Heart left ventricle (tissue), 16 donors: ENCODE measurements around the gene BIN2. TPM values are rescaled to one million over a fixed set of nuclear protein-coding genes. Genes with fewer than 3 reads are reported as not detected.
A peak's percentile ranks its signal among the peaks of the same experiment; 100 is the strongest.

Source experiments
- ATAC-seq, 4 donors: fragments of 200-7000 bp; cut with Tn5 transposase; one replicate each; pipeline ENCODE4 v1.9.1; 2020 to 2022; ENCODE audit warnings: moderate library complexity in 4 of 4, mild to moderate bottlenecking in 3 of 4, moderate number of reproducible peaks in 1 of 4
- DNase-seq, 5 donors: peaks; one replicate each; pipeline ENCODE4 v3.0.0-alpha.2; 2020
- H3K27ac ChIP-seq, 12 donors: fragments of 200-600 bp; sonication (generic) in 4 of 12; one replicate each; pipeline versions ENCODE4 v1.5.0 to v1.8.0; 2016 to 2022; ENCODE audit warnings: mild to moderate bottlenecking in 2 of 12
- H3K27me3 ChIP-seq, 9 donors: fragments of 200-600 bp; sonication (generic) in 2 of 9; one replicate each; pipeline versions ENCODE4 v1.5.1 to v1.8.0; 2016 to 2022; ENCODE audit warnings: mild to moderate bottlenecking in 3 of 9
- H3K36me3 ChIP-seq, 9 donors: fragments of 200-600 bp; sonication (generic) in 2 of 9; one replicate each; pipeline versions ENCODE4 v1.5.0 to v1.8.0; 2018 to 2022; ENCODE audit warnings: mild to moderate bottlenecking in 2 of 9
- H3K4me1 ChIP-seq, 12 donors: fragments of 200-600 bp; sonication (generic) in 4 of 12; one replicate each; pipeline versions ENCODE4 v1.5.0 to v1.8.0; 2016 to 2022; ENCODE audit warnings: mild to moderate bottlenecking in 3 of 12
- H3K4me3 ChIP-seq, 12 donors: fragments of 200-600 bp; sonication (generic) in 4 of 12; one replicate each; pipeline versions ENCODE4 v1.5.0 to v1.8.0; 2017 to 2022; ENCODE audit warnings: mild to moderate bottlenecking in 9 of 12, moderate library complexity in 4 of 12
- H3K9me3 ChIP-seq, 12 donors: fragments of 200-600 bp; sonication (generic) in 4 of 12; one replicate each; pipeline versions ENCODE4 v1.5.0 to v1.8.0; 2016 to 2022; ENCODE audit warnings: mild to moderate bottlenecking in 1 of 12
- CTCF ChIP-seq, 12 donors: fragments of 200-600 bp; sonication (generic) in 4 of 12; IDR thresholded peaks; one replicate each; pipeline versions ENCODE4 v1.5.0 to v1.8.0; 2018 to 2022; ENCODE audit warnings: antibody characterized with exemption in 12 of 12, mild to moderate bottlenecking in 5 of 12
- POLR2A ChIP-seq, 2 donors: fragments of 450-650 bp; IDR thresholded peaks; one replicate each; pipeline ENCODE4 v1.6.1; 2017; ENCODE audit warnings: antibody characterized with exemption in 2 of 2, mild to moderate bottlenecking in 2 of 2, moderate library complexity in 2 of 2
- WGBS, 4 donors: extraction: QIAGEN DNeasy Blood & Tissue Kit in 2 of 4; methylation state at CpG; one replicate each; pipeline versions ENCODE4 v1.1.5 to v1.1.7; 2013 to 2018; 5-methylcytosine and 5-hydroxymethylcytosine counted together
- intact Hi-C, 10 donors: fragments of 100-400 bp; cut with DNase I; formaldehyde crosslinking; loops; one replicate each; pipeline versions ENCODE4 v1.11.1 to v1.14.2; 2022
- polyA plus RNA-seq, 2 donors: library from polyadenylated mRNA; stranded (reverse); fragments of 200-250 nt; gene quantifications; one replicate each; pipeline ENCODE4 v1.2.3, GENCODE V29; 2013
- total RNA-seq, 9 donors: library from RNA; depleted of rRNA in 2 of 9; stranded (reverse); fragments of >200 nt in 2 of 9; fragmentation: NEBNext Ultra II Directional in 3 of 9; extraction: Animal tissue kit (Norgen Biotek cat#: 25700) in 3 of 9; gene quantifications; one replicate each; pipeline versions ENCODE4 v1.1.0 to v1.2.4, GENCODE V29; 2016 to 2023
- donor health status: ischemic (EF 13 %, LVEDD 7.1; RV severe dilation, severe dysfunction).
- donor health status: healthy with polysubstance abuse.
- donor health status: DM: no; HTN: yes; CAD: no.
- donor health status: DM: no; HTN: no; CAD: no.
- donor health status: ischemic (EF 25% LVEDD 6.9; RV normal size, moderate dysfunction).
- donor health status: ischemic (EF 25% LVEDD 5.7; RV mildly dilated, moderate dysfunction).
- donor health status: healthy.
- donor health status: DM: yes; HTN: yes; CAD: no.
- donor health status: ischemic (EF 35%, LVEDD 5.7; RV mildly dilated, moderate dysfunction).
- donor health status: nonischemic (EF 11% LVEDD 7.7; RV severe dilation, severe dysfunction).
- donor health status: DM: yes; HTN: yes; CAD: no.
- donor health status: PGD.
- donor health status: ischemic (EF 29% LVEDD 5.4; RV normal size, mild dysfunction).
- donor health status: nonischemic (EF 23%, LVEDD 6.1; RV moderate dilation, normal function).

BIN2 gene
- total and polyA plus RNA-seq, 11 donors, result 0.72 to 23.8 (median 1.6) TPM

GRCh38 chr12:51370667-51371066, 46.7 kb upstream of the BIN2 start:
- intact Hi-C loops, result no loop called here
- Histone ChIP-seq H3K27me3 (no peaks in the 10 kb centered on the region), H3K27ac (no peak overlapping the region), H3K4me3 (no peak overlapping the region), H3K4me1 (peaks cover 0 to 28% (median 4%) of the 10 kb centered on the region in 12 donors), H3K9me3 (no peaks in the 10 kb centered on the region), H3K36me3 (peaks cover 0 to 3% (median 0%) of the 10 kb centered on the region in 9 donors)
- TF ChIP-seq CTCF (IDR thresholded peaks at IDR 0.05) (no peak), POLR2A (IDR thresholded peaks at IDR 0.05) (no peak)
- WGBS, 4 donors, result 95 to 97% (median 96%) methylated on average over 9 of the region's 9 CpGs
- DNase-seq (no peak), ATAC-seq (no peak)

- ATAC-seq, result no peak
- H3K27ac ChIP-seq, result peak overlapping the region in 1 of 12 donors; percentile 62
- H3K27me3 ChIP-seq, result no peaks in the 10 kb centered on the region
- H3K4me3 ChIP-seq, result no peak overlapping the region
- DNase-seq, result no peak
- H3K36me3 ChIP-seq, result peaks cover 0 to 3% (median 0%) of the 10 kb centered on the region in 9 donors
- intact Hi-C loops, result no loop called here
- H3K9me3 ChIP-seq, result no peaks in the 10 kb centered on the region
- peaks cover 0 to 28% (median 4%) of the 10 kb centered on the region in 12 donors for H3K4me1 ChIP-seq
- WGBS, 4 donors, result 83 to 91% (median 86%) methylated on average over 4 of the region's 4 CpGs
- TF ChIP-seq POLR2A (IDR thresholded peaks at IDR 0.05) (no peak), CTCF (IDR thresholded peaks at IDR 0.05) (no peak)
These were observed 45.6 kb upstream of the BIN2 start for GRCh38 chr12:51369581-51369980.

GRCh38 chr12:51368640-51369517, 44.9 kb upstream of the BIN2 start:
- WGBS, 4 donors, result 59 to 74% (median 63%) methylated on average over 12 to 17 of the region's 17 CpGs
- Histone ChIP-seq H3K27me3 (no peaks in the 10 kb centered on the region), H3K36me3 (peaks cover 0 to 6% (median 0%) of the 10 kb centered on the region in 9 donors), H3K27ac (peak overlapping the region in 1 of 12 donors; percentile 62), H3K9me3 (no peaks in the 10 kb centered on the region), H3K4me1 (peaks cover 0 to 28% (median 4%) of the 10 kb centered on the region in 12 donors), H3K4me3 (no peak overlapping the region)
- intact Hi-C loops, result no loop called here
- ATAC-seq (peak in 3 of 4 donors; percentile 28 to 84 (median 51)), DNase-seq (peak in 4 of 5 donors; percentile 29 to 78 (median 36))
- TF ChIP-seq POLR2A (IDR thresholded peaks at IDR 0.05) (no peak), CTCF (IDR thresholded peaks at IDR 0.05) (no peak)

GRCh38 chr12:51365276-51365675, 41.3 kb upstream of the BIN2 start:
- H3K27ac ChIP-seq, result no peak overlapping the region
- no peaks in the 10 kb centered on the region for H3K27me3 ChIP-seq
- H3K4me3 ChIP-seq, result no peak overlapping the region
- ATAC-seq (no peak), DNase-seq (no peak)
- 91 to 97% (median 93%) methylated on average over 7 to 10 of the region's 10 CpGs for WGBS, 4 donors
- TF ChIP-seq CTCF (IDR thresholded peaks at IDR 0.05) (no peak), POLR2A (IDR thresholded peaks at IDR 0.05) (no peak)
- intact Hi-C loops, result no loop called here
- no peaks in the 10 kb centered on the region for H3K9me3 ChIP-seq
- H3K4me1 ChIP-seq, result peaks cover 0 to 19% (median 0%) of the 10 kb centered on the region in 12 donors
- peaks cover 0 to 10% (median 0%) of the 10 kb centered on the region in 9 donors for H3K36me3 ChIP-seq
